Natural killer cell (primary cell): ENCODE measurements around the gene TANGO6. TPM values are rescaled to one million over a fixed set of nuclear protein-coding genes. Genes with fewer than 3 reads are reported as not detected.

Experiments used
- ATAC-seq, 3 donors: fragments of 150-1000 bp in 2 of 3; fragments of 200-7000 bp in 1 of 3; cut with Tn5 transposase; 1 replicate in 1 of 3; 2 replicates in 2 of 3; pipeline ENCODE4 v1.10.0; 2021; ENCODE audit warnings: mild to moderate bottlenecking in 2 of 3, moderate library complexity in 2 of 3
- DNase-seq, 2 donors: peaks; one replicate each; pipeline versions ENCODE4 v3.0.0 to v3.0.0-alpha.2; 2013 to 2021; ENCODE audit warnings: mixed read lengths in 1 of 2
- H3K27ac ChIP-seq: one replicate; pipeline ENCODE4 v1.5.1; 2013; ENCODE audit warnings: mild to moderate bottlenecking, low read length
- H3K27me3 ChIP-seq: one replicate; pipeline ENCODE4 v1.6.1; 2013; ENCODE audit warnings: low read length; ENCODE audit not compliant: control insufficient read depth, insufficient read depth
- H3K36me3 ChIP-seq: one replicate; pipeline ENCODE4 v1.6.1; 2013; ENCODE audit warnings: low read length; ENCODE audit not compliant: control insufficient read depth, insufficient read depth
- H3K4me1 ChIP-seq: one replicate; pipeline ENCODE4 v1.6.1; 2013; ENCODE audit warnings: low read length; ENCODE audit not compliant: control insufficient read depth, insufficient read depth
- H3K4me3 ChIP-seq: one replicate; pipeline ENCODE4 v1.5.1; 2013; ENCODE audit warnings: low read length
- H3K9me3 ChIP-seq: one replicate; pipeline ENCODE4 v1.6.1; 2013; ENCODE audit warnings: low read length; ENCODE audit not compliant: control insufficient read depth, insufficient read depth
- H3K27ac Mint-ChIP-seq, 2 donors: one replicate each; pipeline ENCODE4 v1.8.0; 2022; ENCODE audit warnings: mild to moderate bottlenecking in 2 of 2, mixed read lengths in 2 of 2, moderate library complexity in 1 of 2
- H3K27me3 Mint-ChIP-seq, 2 donors: one replicate each; pipeline ENCODE4 v1.8.0; 2022; ENCODE audit warnings: low read depth in 2 of 2, mixed read lengths in 2 of 2
- H3K36me3 Mint-ChIP-seq: one replicate; pipeline ENCODE4 v1.8.0; 2022; ENCODE audit warnings: mixed read lengths
- H3K4me1 Mint-ChIP-seq, 2 donors: one replicate each; pipeline ENCODE4 v1.8.0; 2022; ENCODE audit warnings: mixed read lengths in 2 of 2
- H3K4me3 Mint-ChIP-seq: one replicate; pipeline ENCODE4 v1.8.0; 2022; ENCODE audit warnings: mild to moderate bottlenecking, moderate library complexity, mixed read lengths
- H3K9me3 Mint-ChIP-seq, 2 donors: one replicate each; pipeline ENCODE4 v1.8.0; 2022; ENCODE audit warnings: mixed read lengths in 2 of 2
- WGBS: methylation state at CpG from one replicate; pipeline ENCODE4 v1.1.7; 2013; ENCODE audit warnings: missing lambda C conversion rate; ENCODE audit not compliant: insufficient coverage; 5-methylcytosine and 5-hydroxymethylcytosine counted together
- intact Hi-C: fragments of 100-400 bp; cut with micrococcal nuclease; formaldehyde crosslinking; loops from one replicate; pipeline ENCODE4 v1.14.2; 2022
- total RNA-seq, 4 donors: library from RNA; stranded (reverse); fragments of 120-200 nt in 1 of 4; gene quantifications; one replicate each; pipeline versions ENCODE4 v1.2.3 to v1.2.4, GENCODE V29; 2013 to 2022
- TF ChIP-seq, protein P1 (sequence below): fragments of 200-600 bp; IDR thresholded peaks from one replicate; pipeline ENCODE4 v1.8.0; 2022; ENCODE audit warnings: antibody characterized with exemption

Gene TANGO6
- total RNA-seq, 3 donors from 2014 or later (not counting 1 experiment from before 2014, with no cell fraction given) = 21.2 to 27.3 (median 23.9) TPM

DNA sequence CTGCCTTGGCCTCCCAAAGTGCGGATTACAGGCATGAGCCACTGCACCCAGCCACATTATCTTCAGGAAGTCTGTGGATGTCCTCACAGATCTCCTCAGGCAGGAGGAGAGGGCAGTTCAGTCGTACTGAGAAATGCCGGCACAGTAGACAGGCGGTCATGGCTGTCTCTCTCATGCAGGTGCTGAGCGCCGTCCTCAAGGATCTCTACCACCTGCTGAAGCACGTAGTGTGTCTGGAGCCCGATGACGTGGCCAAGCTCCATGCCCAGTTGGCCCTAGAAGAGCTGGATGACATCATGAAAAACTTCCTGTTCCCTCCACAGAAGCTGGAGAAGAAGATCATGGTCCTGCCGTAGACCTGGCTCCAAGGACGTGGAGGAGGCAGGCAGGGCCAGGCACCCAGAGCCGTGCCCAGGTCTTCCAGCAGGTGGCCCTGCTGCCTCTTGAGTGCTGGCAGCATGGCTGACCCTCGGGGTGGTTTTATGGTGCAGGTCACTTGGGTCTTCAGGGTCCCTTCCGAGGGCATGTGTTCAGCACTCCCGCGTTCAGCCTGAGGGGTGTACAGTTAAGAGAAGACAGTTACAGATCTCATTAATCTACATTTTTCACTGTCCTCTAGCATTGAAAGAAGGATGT, 240.1 kb downstream of the TANGO6 start:
- Mint-ChIP-seq H3K36me3 (no peaks in the 10 kb centered on the region), H3K9me3 (no peaks in the 10 kb centered on the region), H3K4me1 (no peaks in the 10 kb centered on the region), H3K27me3 (no peaks in the 10 kb centered on the region), H3K27ac (no peak overlapping the region), H3K4me3 (no peak overlapping the region)
- Histone ChIP-seq H3K27me3 (no peaks in the 10 kb centered on the region), H3K9me3 (no peaks in the 10 kb centered on the region), H3K4me1 (no peaks in the 10 kb centered on the region), H3K27ac (no peak overlapping the region), H3K36me3 (peaks cover 5% of the 10 kb centered on the region), H3K4me3 (no peak overlapping the region)
- intact Hi-C loops = no loop called here
- ATAC-seq (no peak), DNase-seq (no peak)
- WGBS = 98% methylated on average over 16 of the region's 16 CpGs
- TF ChIP-seq, protein P1, sequence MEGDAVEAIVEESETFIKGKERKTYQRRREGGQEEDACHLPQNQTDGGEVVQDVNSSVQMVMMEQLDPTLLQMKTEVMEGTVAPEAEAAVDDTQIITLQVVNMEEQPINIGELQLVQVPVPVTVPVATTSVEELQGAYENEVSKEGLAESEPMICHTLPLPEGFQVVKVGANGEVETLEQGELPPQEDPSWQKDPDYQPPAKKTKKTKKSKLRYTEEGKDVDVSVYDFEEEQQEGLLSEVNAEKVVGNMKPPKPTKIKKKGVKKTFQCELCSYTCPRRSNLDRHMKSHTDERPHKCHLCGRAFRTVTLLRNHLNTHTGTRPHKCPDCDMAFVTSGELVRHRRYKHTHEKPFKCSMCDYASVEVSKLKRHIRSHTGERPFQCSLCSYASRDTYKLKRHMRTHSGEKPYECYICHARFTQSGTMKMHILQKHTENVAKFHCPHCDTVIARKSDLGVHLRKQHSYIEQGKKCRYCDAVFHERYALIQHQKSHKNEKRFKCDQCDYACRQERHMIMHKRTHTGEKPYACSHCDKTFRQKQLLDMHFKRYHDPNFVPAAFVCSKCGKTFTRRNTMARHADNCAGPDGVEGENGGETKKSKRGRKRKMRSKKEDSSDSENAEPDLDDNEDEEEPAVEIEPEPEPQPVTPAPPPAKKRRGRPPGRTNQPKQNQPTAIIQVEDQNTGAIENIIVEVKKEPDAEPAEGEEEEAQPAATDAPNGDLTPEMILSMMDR = no peak

DNA sequence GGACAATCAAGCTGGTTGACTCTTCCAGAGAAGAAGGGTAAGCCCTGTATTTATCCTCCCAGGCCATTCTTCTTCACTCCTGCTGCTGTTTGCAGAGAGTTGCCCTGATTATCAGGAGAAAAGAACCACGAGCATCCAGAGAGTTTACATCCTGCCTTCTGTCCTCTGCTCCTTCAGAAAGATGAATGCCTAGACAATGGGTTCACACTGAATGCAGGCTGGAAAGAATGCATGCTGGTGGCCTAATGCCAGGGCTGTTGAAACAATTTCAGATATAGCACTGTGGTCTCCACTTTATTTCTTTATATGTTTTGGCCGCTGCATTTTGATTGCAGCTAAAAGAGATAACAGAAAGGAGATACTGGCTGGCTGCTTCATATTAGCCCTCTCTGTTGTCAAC, 241.0 kb downstream of the TANGO6 start:
- no peak for ATAC-seq
- WGBS = 87% methylated on average over 2 of the region's 2 CpGs
- intact Hi-C loops = no loop called here
- no peaks in the 10 kb centered on the region for H3K9me3 Mint-ChIP-seq
- no peak for DNase-seq
- Histone ChIP-seq H3K9me3 (no peaks in the 10 kb centered on the region), H3K27ac (no peak overlapping the region), H3K27me3 (no peaks in the 10 kb centered on the region), H3K36me3 (peaks cover 5% of the 10 kb centered on the region), H3K4me1 (no peaks in the 10 kb centered on the region), H3K4me3 (no peak overlapping the region)
- no peaks in the 10 kb centered on the region for H3K27me3 Mint-ChIP-seq
- H3K4me1 Mint-ChIP-seq = no peaks in the 10 kb centered on the region
- no peak overlapping the region for H3K27ac Mint-ChIP-seq
- H3K4me3 Mint-ChIP-seq = no peak overlapping the region
- TF ChIP-seq, protein P1 = no peak
- H3K36me3 Mint-ChIP-seq = no peaks in the 10 kb centered on the region

DNA sequence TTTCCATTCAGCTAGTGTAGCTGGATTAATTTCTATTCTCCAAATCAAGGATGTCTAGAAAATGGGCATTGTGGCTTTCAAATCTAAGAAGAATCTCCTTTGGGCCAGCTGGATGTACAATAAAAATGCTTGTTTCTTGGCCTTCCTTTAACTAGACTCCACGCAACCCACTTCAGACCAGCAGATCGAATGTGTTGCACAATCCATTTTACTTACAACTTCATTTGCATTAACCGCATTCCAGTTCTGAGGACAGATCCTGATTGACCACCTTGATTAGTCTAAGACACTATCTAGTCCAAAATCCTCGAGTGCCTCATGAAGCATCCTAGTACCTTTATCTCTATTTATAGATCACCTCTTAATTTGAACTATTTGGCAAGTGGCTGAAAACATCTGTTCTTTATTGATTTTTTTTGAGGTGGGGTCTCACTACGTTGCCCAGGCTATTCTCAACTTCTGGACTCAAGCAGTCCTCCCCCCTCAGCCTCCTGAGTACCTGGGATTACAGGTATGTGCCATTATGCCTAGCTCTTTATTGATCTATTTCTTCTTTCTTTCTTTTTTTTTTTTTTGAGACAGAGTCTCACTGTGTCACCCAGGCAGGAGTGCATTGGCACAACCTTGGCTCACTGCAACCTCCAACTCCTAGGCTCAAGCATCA, 241.8 kb downstream of the TANGO6 start:
- Mint-ChIP-seq H3K9me3 (no peaks in the 10 kb centered on the region), H3K27me3 (no peaks in the 10 kb centered on the region), H3K27ac (no peak overlapping the region), H3K4me1 (no peaks in the 10 kb centered on the region), H3K4me3 (no peak overlapping the region), H3K36me3 (no peaks in the 10 kb centered on the region)
- DNase-seq (no peak), ATAC-seq (no peak)
- Histone ChIP-seq H3K4me3 (no peak overlapping the region), H3K36me3 (peaks cover 5% of the 10 kb centered on the region), H3K4me1 (no peaks in the 10 kb centered on the region), H3K27ac (no peak overlapping the region), H3K27me3 (no peaks in the 10 kb centered on the region), H3K9me3 (no peaks in the 10 kb centered on the region)
- intact Hi-C loops = no loop called here
- TF ChIP-seq, protein P1 = no peak
- WGBS = 91% methylated on average over 5 of the region's 5 CpGs

DNA sequence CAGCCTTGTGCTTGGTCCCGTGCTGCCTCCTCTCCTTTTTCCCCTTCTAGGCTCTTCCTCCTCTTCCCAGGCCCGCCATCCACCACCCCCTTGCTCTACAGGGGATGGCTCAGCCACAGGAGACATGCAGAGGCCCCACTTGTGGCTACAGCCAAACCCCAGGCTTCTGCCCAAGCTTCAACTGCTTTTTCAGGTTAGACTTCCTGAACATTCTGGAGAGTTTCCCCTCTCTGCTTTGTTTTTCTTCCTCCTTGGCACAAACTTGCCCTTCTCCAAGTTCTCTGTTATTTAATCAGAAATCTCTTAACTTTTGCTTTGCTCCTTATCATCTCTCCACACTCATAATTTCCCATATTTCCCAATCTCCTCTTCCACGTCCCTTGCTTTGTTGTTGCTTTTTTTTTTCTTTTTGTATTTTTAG, 243.8 kb downstream of the TANGO6 start:
- Mint-ChIP-seq H3K27ac (no peak overlapping the region), H3K27me3 (no peaks in the 10 kb centered on the region), H3K4me3 (no peak overlapping the region), H3K36me3 (no peaks in the 10 kb centered on the region), H3K9me3 (no peaks in the 10 kb centered on the region), H3K4me1 (no peaks in the 10 kb centered on the region)
- WGBS = 29% methylated on average over 3 of the region's 3 CpGs
- Histone ChIP-seq H3K9me3 (no peaks in the 10 kb centered on the region), H3K27me3 (no peaks in the 10 kb centered on the region), H3K4me1 (no peaks in the 10 kb centered on the region), H3K27ac (no peak overlapping the region), H3K36me3 (peaks cover 5% of the 10 kb centered on the region), H3K4me3 (no peak overlapping the region)
- DNase-seq (no peak), ATAC-seq (no peak)
- TF ChIP-seq, protein P1 = no peak
- intact Hi-C loops = no loop called here
